B cell (primary cell): ENCODE measurements around the gene TAF1B. TPM values are rescaled to one million over a fixed set of nuclear protein-coding genes. Genes with fewer than 3 reads are reported as not detected.

ENCODE experiments used
- ATAC-seq: fragments of 200-7000 bp; cut with Tn5 transposase; one replicate; pipeline ENCODE4 v1.10.0; 2021; ENCODE audit warnings: low read depth, mild to moderate bottlenecking, moderate number of reproducible peaks, moderate library complexity
- CTCF ChIA-PET: fragments of 350-600 bp; sonication (Branson Sonifier 250); formaldehyde crosslinking; loops from one replicate; lab custom pipeline; 2021; ENCODE audit warnings: antibody characterized with exemption, inconsistent platforms; lab: Charles Lee
- POLR2A ChIA-PET: fragments of 350-600 bp; sonication (Branson Sonifier 250); formaldehyde crosslinking; loops from one replicate; lab custom pipeline; 2021; ENCODE audit warnings: antibody characterized with exemption; lab: Charles Lee
- DNase-seq: peaks from one replicate; pipeline ENCODE4 v3.0.0; 2013
- H2AFZ ChIP-seq: 2 replicates; pipeline ENCODE4 v1.6.1; 2012; ENCODE audit warnings: mild to moderate bottlenecking, low read depth, low read length; ENCODE audit not compliant: insufficient read depth, poor library complexity, severe bottlenecking
- H3K27ac ChIP-seq, 2 donors: 1 replicate in 1 of 2; 2 replicates in 1 of 2; pipeline ENCODE4 v1.5.1; 2012 to 2013; ENCODE audit warnings: low read length in 2 of 2, mild to moderate bottlenecking in 2 of 2, moderate library complexity in 1 of 2
- H3K27me3 ChIP-seq, 4 experiments: fragments of 200-600 bp in 1 of 4; sonication (generic) in 1 of 4; replicated peaks in 1 of 4; 1 replicate in 2 of 4; 2 replicates in 2 of 4; pipeline versions ENCODE4 v1.6.1 to v1.7.0; 2013 to 2016; ENCODE audit warnings: low read length in 3 of 4, mild to moderate bottlenecking in 2 of 4, mixed read lengths in 1 of 4, moderate library complexity in 1 of 4; ENCODE audit not compliant: insufficient read depth in 4 of 4, control insufficient read depth in 3 of 4; ENCODE audit errors: control extremely low read depth in 1 of 4
- H3K36me3 ChIP-seq, 2 experiments: replicated peaks in 1 of 2; 1 replicate in 1 of 2; 2 replicates in 1 of 2; pipeline versions ENCODE4 v1.6.1 to v1.7.1; 2013; ENCODE audit warnings: low read length in 1 of 2; ENCODE audit not compliant: insufficient read depth in 2 of 2, control insufficient read depth in 1 of 2; ENCODE audit errors: control extremely low read depth in 1 of 2, extremely low read depth in 1 of 2
- H3K4me1 ChIP-seq, 2 donors: fragments of 200-600 bp in 1 of 2; sonication (generic) in 1 of 2; 1 replicate in 1 of 2; 2 replicates in 1 of 2; pipeline versions ENCODE4 v1.5.1 to v1.6.1; 2013 to 2017; ENCODE audit warnings: low read length in 2 of 2; ENCODE audit not compliant: control insufficient read depth in 2 of 2, insufficient read depth in 2 of 2
- H3K4me2 ChIP-seq: replicated peaks from 2 replicates; pipeline ENCODE3; 2012; ENCODE audit warnings: mild to moderate bottlenecking, low read depth, low read length; ENCODE audit not compliant: poor library complexity, severe bottlenecking
- H3K4me3 ChIP-seq, 5 experiments: fragments of 200-600 bp in 1 of 5; sonication (generic) in 1 of 5; 1 replicate in 3 of 5; 2 replicates in 2 of 5; pipeline versions ENCODE4 v1.5.1 to v1.7.0; 2011 to 2016; ENCODE audit warnings: low read length in 4 of 5, mild to moderate bottlenecking in 4 of 5, low read depth in 2 of 5, control low read depth in 1 of 5, moderate library complexity in 1 of 5; ENCODE audit not compliant: insufficient read depth in 1 of 5; ENCODE audit errors: control extremely low read depth in 1 of 5, extremely low read depth in 1 of 5
- H3K79me2 ChIP-seq: fragments of 200-600 bp; sonication (generic); one replicate; pipeline ENCODE4 v1.6.0; 2016; ENCODE audit warnings: low read length; ENCODE audit not compliant: control insufficient read depth, insufficient read depth
- H3K9ac ChIP-seq: fragments of 200-600 bp; sonication (generic); 2 replicates; pipeline ENCODE4 v1.6.1; 2017; ENCODE audit warnings: mild to moderate bottlenecking, low read length, moderate library complexity
- H3K9me3 ChIP-seq, 3 donors: one replicate each; pipeline versions ENCODE4 v1.6.1 to v1.7.1; 2013; ENCODE audit warnings: low read length in 2 of 3; ENCODE audit not compliant: control insufficient read depth in 2 of 3, insufficient read depth in 1 of 3; ENCODE audit errors: control extremely low read depth in 1 of 3
- H4K20me1 ChIP-seq: 2 replicates; pipeline ENCODE4 v1.6.0; 2012; ENCODE audit warnings: mild to moderate bottlenecking, low read length; ENCODE audit not compliant: insufficient read depth, control insufficient read depth, poor library complexity, severe bottlenecking
- H3K27ac Mint-ChIP-seq: one replicate; pipeline ENCODE4 v1.8.0; 2021; ENCODE audit warnings: mixed read lengths
- H3K27me3 Mint-ChIP-seq: one replicate; pipeline ENCODE4 v1.8.0; 2021; ENCODE audit warnings: mixed read lengths
- H3K4me1 Mint-ChIP-seq: one replicate; pipeline ENCODE4 v1.8.0; 2021; ENCODE audit warnings: mixed read lengths
- H3K4me3 Mint-ChIP-seq: one replicate; pipeline ENCODE4 v1.8.0; 2021; ENCODE audit warnings: mixed read lengths
- H3K9me3 Mint-ChIP-seq: one replicate; pipeline ENCODE4 v1.8.0; 2022; ENCODE audit warnings: mixed read lengths; ENCODE audit not compliant: insufficient read depth
- CTCF ChIP-seq: fragments of 200-600 bp; IDR thresholded peaks from one replicate; pipeline ENCODE4 v1.8.0; 2022; ENCODE audit warnings: antibody characterized with exemption, mild to moderate bottlenecking
- EZH2 ChIP-seq: IDR thresholded peaks from 2 replicates; pipeline ENCODE4 v1.6.1; 2012; ENCODE audit warnings: borderline replicate concordance, low read depth, mild to moderate bottlenecking, moderate library complexity, low read length; ENCODE audit not compliant: insufficient read depth, poor library complexity, severe bottlenecking
- WGBS: methylation state at CpG from one replicate; pipeline ENCODE4 v1.1.5; 2013; ENCODE audit warnings: missing lambda C conversion rate; ENCODE audit not compliant: insufficient coverage; 5-methylcytosine and 5-hydroxymethylcytosine counted together
- intact Hi-C: fragments of 100-400 bp; cut with micrococcal nuclease; formaldehyde crosslinking; loops from one replicate; pipeline ENCODE4 v1.10.0; 2022
- polyA plus RNA-seq: library from polyadenylated mRNA; depleted of rRNA; stranded (reverse); fragments of >200 nt; gene quantifications from 2 replicates; pipeline ENCODE4 v1.2.3, GENCODE V29; 2012
- total RNA-seq, 2 donors: library from RNA; stranded (reverse); fragments of 120-200 nt in 1 of 2; gene quantifications; 1 replicate in 1 of 2; 2 replicates in 1 of 2; pipeline versions ENCODE4 v1.2.3 to v1.2.4, GENCODE V29; 2013 to 2022

TAF1B gene
- total and polyA plus RNA-seq, 2 donors (not counting 1 experiment from before 2014, with no cell fraction given), result 4.5 to 25.5 TPM

- Histone ChIP-seq H3K36me3 (no peaks in the 10 kb centered on the region), H3K4me2 (no peak overlapping the region), H3K79me2 (no peaks in the 10 kb centered on the region), H3K9ac (no peak overlapping the region), H3K9me3 (no peaks in the 10 kb centered on the region), H3K27me3 (no peaks in the 10 kb centered on the region), H4K20me1 (no peaks in the 10 kb centered on the region), H3K4me3 (no peak overlapping the region), H3K27ac (no peak overlapping the region), H2AFZ (no peak overlapping the region), H3K4me1 (no peaks in the 10 kb centered on the region)
- POLR2A ChIA-PET, result no interaction called here
- no peak for TF ChIP-seq EZH2
- H3K9me3 Mint-ChIP-seq, result no peaks in the 10 kb centered on the region
- H3K4me1 Mint-ChIP-seq, result no peaks in the 10 kb centered on the region
- peaks cover 2% of the 10 kb centered on the region for H3K27me3 Mint-ChIP-seq
- no peak for ATAC-seq
- intact Hi-C loops, result no loop called here
- WGBS, result no CpG with 5 or more reads among the region's 4 CpGs
- CTCF ChIA-PET, result interaction anchor here (1.0 kb wide), 1 partner anchor 9 kb away, joined by 3 read pairs; no protein-coding TSS in a partner anchor
- DNase-seq, result no peak
- no peak overlapping the region for H3K4me3 Mint-ChIP-seq
- no peak overlapping the region for H3K27ac Mint-ChIP-seq
Observed at GRCh38 chr2:9937258-9937657, 94.0 kb downstream of the TAF1B start.

- Histone ChIP-seq H3K27me3 (no peaks in the 10 kb centered on the region), H3K4me1 (no peaks in the 10 kb centered on the region), H4K20me1 (no peaks in the 10 kb centered on the region), H3K27ac (no peak overlapping the region), H3K4me2 (no peak overlapping the region), H3K9ac (no peak overlapping the region), H2AFZ (no peak overlapping the region), H3K9me3 (no peaks in the 10 kb centered on the region), H3K36me3 (no peaks in the 10 kb centered on the region), H3K79me2 (no peaks in the 10 kb centered on the region), H3K4me3 (no peak overlapping the region)
- H3K4me1 Mint-ChIP-seq, result no peaks in the 10 kb centered on the region
- WGBS, result 94% methylated on average over 5 of the region's 9 CpGs
- no peak overlapping the region for H3K27ac Mint-ChIP-seq
- H3K27me3 Mint-ChIP-seq, result peaks cover 3% of the 10 kb centered on the region
- TF ChIP-seq EZH2 (no peak), CTCF (no peak)
- POLR2A ChIA-PET, result no interaction called here
- no peak overlapping the region for H3K4me3 Mint-ChIP-seq
- intact Hi-C loops, result no loop called here
- no peaks in the 10 kb centered on the region for H3K9me3 Mint-ChIP-seq
- DNase-seq (no peak), ATAC-seq (no peak)
- CTCF ChIA-PET, result interaction anchor here (1.0 kb wide), 1 partner anchor 10 kb away, joined by 3 read pairs; no protein-coding TSS in a partner anchor
Observed at GRCh38 chr2:9937968-9938367, 94.7 kb downstream of the TAF1B start.
